ENCODE data around the gene PLD1.
"Not testable (repeated sequence)": the region's sequence is repeated elsewhere in the genome, so short reads cannot be mapped to it uniquely, and the experiment has no call there.

Gene PLD1

GRCh38 chr3:171636666-171637065 is 173.6 kb downstream of the PLD1 start:
- H2AK5ac ChIP-seq (ENCODE audit: low read length): no peak overlapping the region
- H3K27ac ChIP-seq (ENCODE audit: low read depth, low read length): no peak overlapping the region
- no peak overlapping the region for H3K56ac ChIP-seq (ENCODE audit: low read length)
- no peak overlapping the region for H3K9ac ChIP-seq (ENCODE audit: low read length)
- H3K4ac ChIP-seq (ENCODE audit: low read depth, low read length): no peak overlapping the region
- H3K36me3 ChIP-seq (ENCODE audit: control insufficient read depth, insufficient read depth, low read length): no peaks in the 10 kb centered on the region
- no peak for DNase-seq
- no peaks in the 10 kb centered on the region for H3K27me3 ChIP-seq (ENCODE audit: insufficient read depth, low read length, poor library complexity)
- WGBS (ENCODE audit: extremely low coverage, insufficient coverage, low lambda C conversion rate): no CpG with 5 or more reads among the region's 1 CpG
- no peaks in the 10 kb centered on the region for H3K79me1 ChIP-seq (ENCODE audit: low read length)
- no peaks in the 10 kb centered on the region for H3K79me2 ChIP-seq (ENCODE audit: control insufficient read depth, insufficient read depth, low read length)
- H2BK15ac ChIP-seq (replicated peaks; ENCODE audit: low read depth): no peak overlapping the region
- H4K8ac ChIP-seq (ENCODE audit: low read depth, low read length): no peak overlapping the region
- no peak overlapping the region for H2BK120ac ChIP-seq (ENCODE audit: low read depth, low read length)
- H2BK5ac ChIP-seq (ENCODE audit: low read length): no peak overlapping the region
- H3K4me1 ChIP-seq (ENCODE audit: control insufficient read depth, low read depth, low read length): no peaks in the 10 kb centered on the region
- H3K18ac ChIP-seq (ENCODE audit: low read length): no peak overlapping the region
- no peak overlapping the region for H3K4me2 ChIP-seq (ENCODE audit: low read length)
- H3K23ac ChIP-seq (ENCODE audit: low read length): no peak overlapping the region
- H3K4me3 ChIP-seq (ENCODE audit: low read length): no peak overlapping the region
- no peak overlapping the region for H4K5ac ChIP-seq (ENCODE audit: low read length)

- no peak overlapping the region for H3K9ac ChIP-seq (ENCODE audit: low read length)
- DNase-seq: no peak
- no peak overlapping the region for H3K18ac ChIP-seq (ENCODE audit: low read length)
- H3K27me3 ChIP-seq (ENCODE audit: insufficient read depth, low read length, poor library complexity): no peaks in the 10 kb centered on the region
- no peak overlapping the region for H4K5ac ChIP-seq (ENCODE audit: low read length)
- no peak overlapping the region for H3K27ac ChIP-seq (ENCODE audit: low read depth, low read length)
- no peak overlapping the region for H3K56ac ChIP-seq (ENCODE audit: low read length)
- no CpG with 5 or more reads among the region's 4 CpGs for WGBS (ENCODE audit: extremely low coverage, insufficient coverage, low lambda C conversion rate)
- no peak overlapping the region for H3K4me2 ChIP-seq (ENCODE audit: low read length)
- no peaks in the 10 kb centered on the region for H3K79me2 ChIP-seq (ENCODE audit: control insufficient read depth, insufficient read depth, low read length)
- no peak overlapping the region for H2BK15ac ChIP-seq (replicated peaks; ENCODE audit: low read depth)
- no peak overlapping the region for H2BK120ac ChIP-seq (ENCODE audit: low read depth, low read length)
- no peak overlapping the region for H2BK5ac ChIP-seq (ENCODE audit: low read length)
- no peak overlapping the region for H3K4ac ChIP-seq (ENCODE audit: low read depth, low read length)
- H3K23ac ChIP-seq (ENCODE audit: low read length): no peak overlapping the region
- no peaks in the 10 kb centered on the region for H3K4me1 ChIP-seq (ENCODE audit: control insufficient read depth, low read depth, low read length)
- H3K36me3 ChIP-seq (ENCODE audit: control insufficient read depth, insufficient read depth, low read length): no peaks in the 10 kb centered on the region
- no peak overlapping the region for H4K8ac ChIP-seq (ENCODE audit: low read depth, low read length)
- no peak overlapping the region for H3K4me3 ChIP-seq (ENCODE audit: low read length)
- H3K79me1 ChIP-seq (ENCODE audit: low read length): no peaks in the 10 kb centered on the region
- no peak overlapping the region for H2AK5ac ChIP-seq (ENCODE audit: low read length)
Measured at GRCh38 chr3:171632766-171633165, 177.5 kb downstream of the PLD1 start.

- not testable (repeated sequence) for H3K36me3 ChIP-seq (ENCODE audit: control insufficient read depth, insufficient read depth, low read length); H3K27ac ChIP-seq (ENCODE audit: low read depth, low read length); H3K9ac ChIP-seq (ENCODE audit: low read length); H3K79me1 ChIP-seq (ENCODE audit: low read length); H2BK15ac ChIP-seq (replicated peaks; ENCODE audit: low read depth); H4K8ac ChIP-seq (ENCODE audit: low read depth, low read length); H3K4me1 ChIP-seq (ENCODE audit: control insufficient read depth, low read depth, low read length); H3K56ac ChIP-seq (ENCODE audit: low read length); H2AK5ac ChIP-seq (ENCODE audit: low read length); H3K18ac ChIP-seq (ENCODE audit: low read length); H3K4ac ChIP-seq (ENCODE audit: low read depth, low read length); H3K79me2 ChIP-seq (ENCODE audit: control insufficient read depth, insufficient read depth, low read length); H3K27me3 ChIP-seq (ENCODE audit: insufficient read depth, low read length, poor library complexity); DNase-seq; H2BK5ac ChIP-seq (ENCODE audit: low read length); H3K4me2 ChIP-seq (ENCODE audit: low read length); H2BK120ac ChIP-seq (ENCODE audit: low read depth, low read length); H3K23ac ChIP-seq (ENCODE audit: low read length); H4K5ac ChIP-seq (ENCODE audit: low read length); H3K4me3 ChIP-seq (ENCODE audit: low read length)
- WGBS (ENCODE audit: extremely low coverage, insufficient coverage, low lambda C conversion rate): no CpG with 5 or more reads among the region's 2 CpGs
Measured at GRCh38 chr3:171626799-171627198, 183.5 kb downstream of the PLD1 start.

GRCh38 chr3:171622126-171622525 is 188.2 kb downstream of the PLD1 start:
- H3K36me3 ChIP-seq (ENCODE audit: control insufficient read depth, insufficient read depth, low read length): no peaks in the 10 kb centered on the region
- no peaks in the 10 kb centered on the region for H3K4me1 ChIP-seq (ENCODE audit: control insufficient read depth, low read depth, low read length)
- H3K79me2 ChIP-seq (ENCODE audit: control insufficient read depth, insufficient read depth, low read length): no peaks in the 10 kb centered on the region
- no peak overlapping the region for H3K27ac ChIP-seq (ENCODE audit: low read depth, low read length)
- H3K4ac ChIP-seq (ENCODE audit: low read depth, low read length): no peak overlapping the region
- no CpG with 5 or more reads among the region's 2 CpGs for WGBS (ENCODE audit: extremely low coverage, insufficient coverage, low lambda C conversion rate)
- no peak for DNase-seq
- H2AK5ac ChIP-seq (ENCODE audit: low read length): no peak overlapping the region
- H2BK5ac ChIP-seq (ENCODE audit: low read length): no peak overlapping the region
- no peaks in the 10 kb centered on the region for H3K79me1 ChIP-seq (ENCODE audit: low read length)
- no peak overlapping the region for H3K56ac ChIP-seq (ENCODE audit: low read length)
- no peak overlapping the region for H4K8ac ChIP-seq (ENCODE audit: low read depth, low read length)
- H3K9ac ChIP-seq (ENCODE audit: low read length): no peak overlapping the region
- H2BK15ac ChIP-seq (replicated peaks; ENCODE audit: low read depth): no peak overlapping the region
- H3K4me3 ChIP-seq (ENCODE audit: low read length): no peak overlapping the region
- no peak overlapping the region for H3K4me2 ChIP-seq (ENCODE audit: low read length)
- H3K18ac ChIP-seq (ENCODE audit: low read length): no peak overlapping the region
- H4K5ac ChIP-seq (ENCODE audit: low read length): no peak overlapping the region
- H3K23ac ChIP-seq (ENCODE audit: low read length): no peak overlapping the region
- H3K27me3 ChIP-seq (ENCODE audit: insufficient read depth, low read length, poor library complexity): no peaks in the 10 kb centered on the region
- H2BK120ac ChIP-seq (ENCODE audit: low read depth, low read length): no peak overlapping the region

DNA sequence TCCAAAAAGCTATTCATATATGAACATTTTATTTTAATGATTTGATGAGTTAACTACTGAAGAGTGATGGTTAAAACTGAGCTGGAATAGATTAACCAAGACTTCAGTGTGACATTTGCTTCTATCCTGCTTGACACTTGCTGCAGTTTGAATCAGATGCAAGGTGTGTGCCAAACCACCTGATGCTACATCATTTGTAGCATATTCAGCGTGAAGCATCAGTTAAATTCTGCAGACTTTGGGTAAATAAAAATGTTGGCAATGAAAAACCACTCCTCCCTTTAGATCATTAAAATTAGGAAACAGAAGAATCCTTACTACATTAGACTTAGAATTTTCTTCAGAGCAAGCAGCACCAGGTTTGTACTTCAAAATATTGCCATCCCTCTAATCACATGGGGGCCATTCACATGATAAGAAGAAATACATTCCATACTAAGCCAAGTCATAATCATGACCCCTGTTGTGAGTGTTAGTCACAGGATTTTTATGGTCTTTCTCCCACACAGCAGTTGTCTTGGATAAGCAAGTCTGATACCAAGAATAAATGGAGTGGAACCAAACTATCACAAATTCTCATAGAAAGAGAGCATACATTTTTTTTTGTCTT is 189.4 kb downstream of the PLD1 start:
- Histone ChIP-seq H3K4ac (ENCODE audit: low read depth, low read length) (no peak overlapping the region), H3K27ac (ENCODE audit: low read depth, low read length) (no peak overlapping the region), H4K8ac (ENCODE audit: low read depth, low read length) (no peak overlapping the region), H3K4me2 (ENCODE audit: low read length) (no peak overlapping the region), H3K9ac (ENCODE audit: low read length) (no peak overlapping the region), H3K56ac (ENCODE audit: low read length) (no peak overlapping the region), H3K23ac (ENCODE audit: low read length) (no peak overlapping the region), H2AK5ac (ENCODE audit: low read length) (no peak overlapping the region), H3K4me1 (ENCODE audit: control insufficient read depth, low read depth, low read length) (no peaks in the 10 kb centered on the region), H2BK5ac (ENCODE audit: low read length) (no peak overlapping the region), H3K27me3 (ENCODE audit: insufficient read depth, low read length, poor library complexity) (no peaks in the 10 kb centered on the region), H3K36me3 (ENCODE audit: control insufficient read depth, insufficient read depth, low read length) (no peaks in the 10 kb centered on the region), H2BK15ac (replicated peaks; ENCODE audit: low read depth) (no peak overlapping the region), H3K18ac (ENCODE audit: low read length) (no peak overlapping the region), H2BK120ac (ENCODE audit: low read depth, low read length) (no peak overlapping the region), H3K79me1 (ENCODE audit: low read length) (no peaks in the 10 kb centered on the region), H4K5ac (ENCODE audit: low read length) (no peak overlapping the region), H3K4me3 (ENCODE audit: low read length) (no peak overlapping the region), H3K79me2 (ENCODE audit: control insufficient read depth, insufficient read depth, low read length) (no peaks in the 10 kb centered on the region)
- no CpG with 5 or more reads among the region's 1 CpG for WGBS (ENCODE audit: extremely low coverage, insufficient coverage, low lambda C conversion rate)
- DNase-seq: peak; percentile 74

DNA sequence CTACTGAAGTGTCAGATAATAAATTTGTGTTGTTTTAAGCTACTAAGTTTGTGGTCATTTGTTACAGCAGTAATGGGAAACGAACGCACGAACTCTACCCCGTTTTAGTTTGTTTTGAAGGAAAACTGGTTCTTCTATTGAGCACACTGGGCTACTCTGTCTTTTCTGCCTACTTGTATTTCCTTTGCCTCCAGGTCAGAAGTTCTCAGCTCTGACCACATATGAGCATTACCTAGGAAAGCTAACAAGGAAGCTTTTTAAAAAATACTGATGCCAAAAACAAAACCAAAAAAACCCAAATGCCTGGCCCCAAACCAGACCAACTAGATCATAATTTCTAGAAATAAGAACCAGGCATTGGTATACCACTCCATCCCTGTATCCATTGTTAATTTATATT is 193.5 kb downstream of the PLD1 start:
- H2BK15ac ChIP-seq (replicated peaks; ENCODE audit: low read depth): no peak overlapping the region
- no CpG with 5 or more reads among the region's 4 CpGs for WGBS (ENCODE audit: extremely low coverage, insufficient coverage, low lambda C conversion rate)
- no peak overlapping the region for H3K27ac ChIP-seq (ENCODE audit: low read depth, low read length)
- no peak overlapping the region for H3K4me2 ChIP-seq (ENCODE audit: low read length)
- no peak overlapping the region for H3K56ac ChIP-seq (ENCODE audit: low read length)
- no peak overlapping the region for H4K5ac ChIP-seq (ENCODE audit: low read length)
- no peak overlapping the region for H3K9ac ChIP-seq (ENCODE audit: low read length)
- no peaks in the 10 kb centered on the region for H3K79me1 ChIP-seq (ENCODE audit: low read length)
- H3K18ac ChIP-seq (ENCODE audit: low read length): no peak overlapping the region
- DNase-seq: no peak
- no peak overlapping the region for H3K4me3 ChIP-seq (ENCODE audit: low read length)
- no peak overlapping the region for H3K4ac ChIP-seq (ENCODE audit: low read depth, low read length)
- no peak overlapping the region for H3K23ac ChIP-seq (ENCODE audit: low read length)
- H3K79me2 ChIP-seq (ENCODE audit: control insufficient read depth, insufficient read depth, low read length): no peaks in the 10 kb centered on the region
- H2BK5ac ChIP-seq (ENCODE audit: low read length): no peak overlapping the region
- no peaks in the 10 kb centered on the region for H3K36me3 ChIP-seq (ENCODE audit: control insufficient read depth, insufficient read depth, low read length)
- H2BK120ac ChIP-seq (ENCODE audit: low read depth, low read length): no peak overlapping the region
- no peak overlapping the region for H4K8ac ChIP-seq (ENCODE audit: low read depth, low read length)
- H3K27me3 ChIP-seq (ENCODE audit: insufficient read depth, low read length, poor library complexity): no peaks in the 10 kb centered on the region
- no peaks in the 10 kb centered on the region for H3K4me1 ChIP-seq (ENCODE audit: control insufficient read depth, low read depth, low read length)
- H2AK5ac ChIP-seq (ENCODE audit: low read length): no peak overlapping the region

Measured in mesendoderm (in vitro differentiated cells).